ENCODE measurements around the gene VSIG10L. TPM values are rescaled to one million over a fixed set of nuclear protein-coding genes. Genes with fewer than 3 reads are reported as not detected.

Gene VSIG10L
- total RNA-seq, 1 donor from 2014 or later, result 1.2 TPM

GRCh38 chr19:51338563-51339312, 3.2 kb downstream of the VSIG10L start:
- DNase-seq (ENCODE audit: low spot score), result peak; percentile 89

DNA sequence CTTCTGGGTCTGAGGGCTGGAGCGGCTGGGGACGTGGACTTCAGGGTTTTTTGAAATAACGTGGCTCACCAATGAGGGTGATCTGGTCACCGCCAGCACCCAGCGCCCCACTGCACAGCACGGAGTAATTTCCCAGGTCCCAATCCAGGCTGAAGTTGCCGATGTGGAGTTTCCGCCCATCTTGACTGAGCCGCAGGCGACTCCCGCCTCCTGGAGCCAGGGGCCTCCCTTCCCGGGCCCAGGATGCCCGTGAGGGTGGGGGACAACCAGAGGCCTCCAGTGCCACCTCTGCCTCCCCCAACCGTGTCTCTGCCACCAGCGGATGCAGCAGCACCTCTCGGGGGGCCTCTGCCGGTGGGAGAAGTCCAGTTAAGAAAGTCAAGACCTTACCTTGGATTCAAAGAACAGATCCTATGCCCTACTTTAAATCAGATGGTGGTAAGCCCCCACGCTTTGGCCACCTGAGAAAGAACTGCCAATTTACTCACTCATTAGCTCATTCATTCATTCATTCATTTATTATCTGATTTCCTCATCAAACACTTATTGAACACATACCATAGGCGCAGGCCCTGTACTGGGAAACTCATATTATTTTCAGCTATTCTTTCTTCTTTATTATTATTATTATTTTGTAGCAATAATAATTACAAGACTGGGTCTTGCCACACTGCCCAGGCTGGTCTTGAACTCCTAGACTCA, 3.9 kb downstream of the VSIG10L start:
- no peak for DNase-seq (ENCODE audit: low spot score)

DNA sequence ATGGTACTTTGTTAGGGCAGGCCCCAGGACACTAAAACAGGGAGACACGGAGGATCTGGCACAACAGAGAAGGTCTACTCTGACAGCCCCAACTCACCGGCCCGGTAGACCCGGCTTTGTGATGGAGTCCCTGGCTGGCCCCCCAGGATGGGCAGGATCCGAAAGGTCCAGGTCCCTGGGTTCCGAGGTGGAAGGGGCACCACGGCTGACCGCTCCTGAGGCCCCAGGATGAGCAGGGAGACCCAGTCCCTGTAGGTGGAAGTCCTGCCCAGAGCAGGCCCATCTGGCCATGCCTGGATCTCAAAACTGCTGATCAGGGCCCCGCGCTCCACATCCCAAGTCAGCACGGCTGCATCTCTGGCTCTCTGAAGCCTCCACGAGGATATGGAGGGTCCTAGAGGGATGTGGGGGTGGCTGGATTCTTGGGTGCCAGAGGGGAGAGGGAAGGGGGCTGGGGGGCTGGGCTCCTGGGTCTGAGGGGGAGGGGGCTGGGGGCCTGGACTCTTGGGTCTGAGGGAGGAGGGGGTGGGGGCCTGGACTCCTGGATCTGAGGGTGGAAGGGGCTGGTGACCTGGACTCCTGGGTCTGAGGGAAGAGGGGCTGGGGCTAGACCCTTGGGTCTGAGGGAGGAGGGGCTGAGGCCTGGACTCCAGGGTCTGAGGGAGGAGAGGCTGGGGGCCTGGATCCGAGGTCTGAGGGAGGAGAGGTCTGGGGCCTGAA, 4.6 kb downstream of the VSIG10L start:
- DNase-seq (ENCODE audit: low spot score), result no peak

- no peak for DNase-seq (ENCODE audit: low spot score)
Observed at GRCh38 chr19:51333836-51334460, 8.0 kb downstream of the VSIG10L start.

DNA sequence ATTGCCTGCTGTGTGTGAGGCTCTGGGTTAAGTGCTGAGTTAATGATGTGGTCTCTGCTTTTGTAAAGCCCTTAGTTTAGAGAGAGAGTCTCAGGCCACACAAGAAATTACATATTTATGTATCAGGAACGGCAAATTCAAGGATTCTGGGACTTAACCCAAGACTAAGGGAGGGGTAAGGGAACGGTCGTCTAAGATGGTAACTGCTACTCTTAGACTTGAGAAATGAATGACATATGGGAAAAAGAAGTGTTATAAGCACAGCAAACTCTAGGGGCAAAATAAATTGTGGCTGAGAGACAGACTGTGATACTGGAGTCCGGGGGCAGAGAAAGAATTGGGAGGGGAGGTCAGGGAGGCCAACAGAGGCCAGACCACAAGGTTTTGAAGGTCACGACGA, 10.2 kb downstream of the VSIG10L start:
- no peak for DNase-seq (ENCODE audit: low spot score)

DNA sequence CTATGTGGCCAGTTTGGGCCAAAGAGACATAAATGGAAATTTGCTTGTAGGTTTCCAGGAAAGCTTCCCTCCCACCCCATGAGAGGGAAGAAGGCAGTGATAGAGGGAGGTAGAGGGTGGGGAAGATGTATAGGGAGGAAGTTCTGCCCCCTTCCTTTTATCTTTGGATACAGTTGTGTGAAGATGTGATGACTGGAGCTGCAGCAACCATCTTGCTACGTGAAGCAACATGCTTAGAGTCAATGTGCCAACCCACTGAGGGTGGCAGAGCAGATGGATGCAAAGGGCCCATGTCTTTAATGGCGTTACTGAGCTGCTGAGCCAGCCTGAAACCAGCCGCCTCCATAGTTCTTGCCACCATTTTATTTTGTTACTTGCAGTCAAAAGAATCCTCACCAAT, 10.7 kb downstream of the VSIG10L start:
- DNase-seq (ENCODE audit: low spot score), result no peak

GRCh38 chr19:51330366-51330765, 11.6 kb downstream of the VSIG10L start:
- no peak for DNase-seq (ENCODE audit: low spot score)

GRCh38 chr19:51329411-51329810, 12.5 kb downstream of the VSIG10L start:
- no peak for DNase-seq (ENCODE audit: low spot score)

- peak; percentile 54 for DNase-seq (ENCODE audit: low spot score)
Observed at GRCh38 chr19:51327066-51328001, 14.6 kb downstream of the VSIG10L start.

GRCh38 chr19:51326216-51327065, 15.5 kb downstream of the VSIG10L start:
- no peak for DNase-seq (ENCODE audit: low spot score)

GRCh38 chr19:51325161-51325976, 16.6 kb downstream of the VSIG10L start:
- no peak for DNase-seq (ENCODE audit: low spot score)

DNA sequence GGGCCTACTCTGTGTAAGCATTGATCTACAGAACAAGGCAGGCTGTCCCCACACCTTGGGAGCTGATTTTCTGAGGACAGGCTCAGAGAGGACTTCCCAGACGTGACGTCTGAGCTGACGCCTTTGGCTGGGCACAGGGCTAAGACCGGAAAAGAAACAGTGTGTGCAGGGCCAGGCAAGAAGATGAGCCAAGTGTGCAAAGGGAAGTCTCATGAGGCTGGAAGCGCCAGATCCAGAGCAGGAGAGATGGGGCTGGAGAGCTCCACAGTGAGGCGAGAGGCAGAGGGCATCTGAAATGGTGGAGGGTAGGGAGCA, 17.8 kb downstream of the VSIG10L start:
- no peak for DNase-seq (ENCODE audit: low spot score)

GRCh38 chr19:51323481-51324166, 18.3 kb downstream of the VSIG10L start:
- no peak for DNase-seq (ENCODE audit: low spot score)

- DNase-seq (ENCODE audit: low spot score), result no peak
Observed at GRCh38 chr19:51321799-51322198, 20.1 kb downstream of the VSIG10L start.

- DNase-seq (ENCODE audit: low spot score), result no peak
Observed at GRCh38 chr19:51320280-51320657, 21.7 kb downstream of the VSIG10L start.

- DNase-seq (ENCODE audit: low spot score), result no peak
Observed at GRCh38 chr19:51319649-51320279, 22.2 kb downstream of the VSIG10L start.

DNA sequence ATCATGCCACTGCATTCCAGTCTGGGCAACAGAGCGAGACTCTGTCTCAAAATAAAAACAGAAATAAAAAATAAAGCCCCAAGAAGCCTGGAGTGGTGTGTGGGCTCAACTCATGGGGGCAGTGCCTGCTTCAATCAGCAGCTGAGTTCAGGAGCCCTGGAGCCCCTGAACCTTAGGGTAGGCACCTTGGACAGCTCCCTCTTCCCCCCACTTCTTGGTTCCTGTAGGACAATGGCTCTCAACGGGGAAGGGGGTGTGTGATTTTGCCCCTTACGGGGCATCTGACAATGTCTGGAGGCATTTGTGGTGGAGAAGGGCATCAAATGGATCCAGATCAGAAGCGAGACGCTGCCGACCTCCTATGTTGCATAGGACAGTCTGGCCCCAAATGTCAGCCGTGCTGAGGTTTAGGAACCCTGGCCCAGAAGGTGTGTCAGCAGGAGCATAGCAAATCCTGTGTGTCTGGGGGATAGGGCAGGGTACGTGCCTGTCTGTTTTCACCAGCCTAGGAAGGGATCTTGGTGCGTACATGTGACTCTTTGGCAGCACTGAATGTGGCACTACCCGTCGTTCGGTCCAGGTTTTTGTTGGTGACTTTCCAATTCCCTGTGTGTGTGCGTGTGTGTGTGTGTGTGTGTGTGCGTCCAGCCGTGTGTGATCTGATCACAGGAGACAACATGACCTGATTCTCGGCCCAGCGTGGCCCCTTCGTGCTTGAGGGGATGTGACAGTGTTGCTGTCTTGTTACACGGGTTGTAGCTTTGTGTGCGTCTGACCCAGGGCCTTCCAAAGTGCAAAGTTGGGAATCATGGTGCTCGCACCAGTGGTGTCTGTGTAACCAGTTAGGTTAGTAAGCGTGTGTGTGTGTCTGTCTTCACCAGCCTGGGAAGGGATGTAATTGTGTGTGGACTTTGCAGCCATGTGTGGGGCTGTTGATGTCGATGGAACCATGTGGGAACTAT, 23.0 kb downstream of the VSIG10L start:
- DNase-seq (ENCODE audit: low spot score), result no peak

Data from umbilical cord (tissue), 2 donors.